Hematopoietic multipotent progenitor cell treated with erythropoietin and hydrocortisone succinate and interleukin-3 and kit ligand, for 6 days (in vitro differentiated cells): ENCODE measurements around the gene RCAN3.
"Not testable (repeated sequence)": the region's sequence is repeated elsewhere in the genome, so short reads cannot be mapped to it uniquely, and the experiment has no call there.

ENCODE experiments used
- DNase-seq: peaks from one replicate; pipeline ENCODE4 v3.0.0-alpha.2; 2015

RCAN3 gene

DNA sequence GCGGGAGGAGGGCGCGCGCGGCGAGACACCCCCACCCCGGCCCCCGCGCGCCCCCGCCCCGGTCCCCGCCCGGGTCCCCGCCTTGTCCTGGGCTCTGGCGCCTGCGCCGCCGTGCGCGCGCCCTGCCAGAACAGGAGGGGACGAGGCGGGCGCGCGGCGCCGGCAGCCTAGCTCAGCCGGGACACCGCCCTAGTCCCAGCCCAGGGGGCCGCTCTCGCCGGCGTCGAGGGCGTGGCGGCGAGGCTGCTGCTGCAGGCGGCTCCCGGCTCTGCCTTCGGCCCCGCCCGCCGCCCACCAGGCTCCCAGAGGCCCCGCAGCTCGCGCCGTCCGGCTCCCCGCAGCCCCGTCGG, at the start of gene RCAN3:
TSS of gene RCAN3 (plus strand) at position 128 of the 350 bp plus-strand sequence. CDS start 11,537 bp downstream, outside the sequence.
- DNase-seq: peak; percentile 93

DNA sequence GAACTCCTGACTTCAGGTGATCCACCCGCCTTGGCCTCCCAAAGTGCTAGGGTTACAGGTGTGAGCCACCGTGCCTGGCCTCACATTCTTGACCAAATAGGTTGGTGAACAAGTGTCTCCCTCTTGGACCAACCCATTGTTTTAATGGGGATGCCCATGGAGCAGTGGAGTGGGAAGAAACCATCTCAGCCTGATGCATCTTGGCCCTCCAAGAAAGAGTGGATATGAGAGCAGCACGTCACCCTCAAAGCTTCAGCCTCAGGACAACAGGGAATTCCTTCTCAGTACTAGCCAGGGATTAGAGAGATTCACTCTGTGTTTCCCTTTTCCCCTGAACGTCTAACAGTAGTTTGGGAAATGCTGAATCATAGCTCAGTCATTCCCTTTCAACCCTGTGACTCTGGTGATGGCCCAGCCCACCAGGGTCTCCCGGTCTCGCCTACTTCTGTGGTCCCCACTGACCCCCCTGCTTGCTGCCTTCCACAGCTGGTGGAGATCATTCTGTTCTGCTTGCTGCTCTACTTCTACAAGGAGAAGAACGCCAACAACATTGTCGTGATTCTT, 49.6 kb upstream of the RCAN3 start:
- DNase-seq: no peak

DNA sequence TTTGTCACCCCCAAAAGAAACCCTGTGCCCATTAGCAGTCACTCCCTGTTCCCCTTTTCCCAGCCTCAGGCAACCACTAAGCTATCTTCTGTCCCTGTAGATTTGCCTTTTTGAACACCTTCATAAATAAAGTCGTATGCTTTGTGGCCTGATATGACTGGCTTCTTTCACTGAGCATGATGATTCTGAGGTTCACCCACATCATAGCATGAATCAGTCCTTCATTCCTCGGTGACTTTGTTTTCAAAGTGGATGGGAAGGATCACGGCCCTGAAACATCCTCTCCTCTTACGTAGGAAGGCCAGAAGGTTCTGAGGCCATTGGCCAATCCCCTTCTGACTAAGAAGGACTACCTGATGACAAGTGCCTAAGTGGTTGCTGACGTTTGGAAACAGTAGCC, 48.0 kb upstream of the RCAN3 start:
- no peak for DNase-seq

DNA sequence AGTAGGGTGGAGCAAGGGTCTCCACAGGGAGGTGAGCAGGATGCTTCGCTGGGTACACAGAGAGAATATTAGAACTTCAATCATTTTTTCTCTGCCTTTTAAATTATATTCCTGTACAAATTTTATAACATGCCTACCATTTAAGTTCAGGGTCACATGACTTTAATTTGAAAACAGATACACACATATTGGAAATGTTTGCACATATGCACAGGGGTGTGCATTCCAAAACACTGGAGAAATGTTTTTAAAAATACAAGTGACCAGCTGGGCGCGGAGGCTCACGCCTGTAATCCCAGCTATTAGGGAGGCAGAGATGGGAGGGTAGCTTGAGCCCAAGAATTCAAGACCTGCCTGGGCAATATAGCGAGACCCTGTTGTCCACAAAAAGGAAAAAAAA, 47.4 kb upstream of the RCAN3 start:
- DNase-seq: no peak

DNA sequence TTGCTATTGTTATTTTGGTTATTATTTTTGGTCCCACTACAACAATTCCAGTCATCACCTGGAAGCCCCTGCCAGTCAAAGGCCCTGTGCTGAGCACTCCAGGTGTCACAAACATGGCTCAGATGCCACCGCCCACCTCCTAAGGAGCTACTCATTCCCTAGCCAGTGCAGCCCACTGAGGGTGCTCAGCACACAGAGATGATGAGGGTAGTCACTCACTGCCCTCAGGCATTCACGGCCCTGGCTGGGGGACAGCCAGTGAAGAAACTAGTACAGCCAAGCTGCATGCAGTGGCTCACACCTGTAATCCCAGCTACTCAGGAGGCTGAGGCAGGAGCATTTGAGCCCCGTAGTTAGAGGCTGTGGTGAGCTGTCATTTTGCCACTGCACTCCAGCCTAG, 44.8 kb upstream of the RCAN3 start:
- no peak for DNase-seq

DNA sequence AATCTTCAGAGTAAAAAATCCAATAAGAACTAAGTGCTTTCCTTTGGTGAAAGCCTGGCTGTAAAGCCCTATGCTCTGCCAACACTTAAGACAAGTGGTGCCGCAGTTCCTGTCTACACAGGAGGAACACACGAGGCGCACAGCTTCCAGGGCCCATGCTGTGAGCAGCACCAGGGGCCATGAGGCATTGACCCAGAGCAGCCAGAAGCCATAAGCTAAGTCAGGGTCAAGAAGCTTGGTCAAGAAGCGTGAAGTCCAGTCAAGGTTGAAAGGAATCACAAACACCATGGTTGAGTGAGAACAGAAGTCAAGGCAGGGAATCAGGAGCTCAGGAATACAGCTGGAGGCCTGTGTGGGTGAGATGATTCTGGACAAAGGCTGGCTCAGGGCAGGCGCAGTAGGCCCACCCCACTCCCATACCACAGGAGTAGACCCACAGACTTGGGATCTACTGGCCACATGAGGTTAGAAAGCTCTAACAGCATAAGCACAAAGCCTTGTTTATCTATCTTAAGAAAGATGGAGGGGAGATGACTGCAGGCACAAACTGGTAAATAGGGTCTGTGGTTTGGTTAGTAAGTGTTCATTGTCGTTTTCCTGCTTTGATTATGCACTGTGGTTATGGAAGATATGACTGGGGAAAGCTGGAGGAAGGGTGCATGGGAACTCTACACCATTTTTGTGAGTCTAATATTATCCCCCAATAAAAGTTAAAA, 42.9 kb upstream of the RCAN3 start:
- no peak for DNase-seq

DNA sequence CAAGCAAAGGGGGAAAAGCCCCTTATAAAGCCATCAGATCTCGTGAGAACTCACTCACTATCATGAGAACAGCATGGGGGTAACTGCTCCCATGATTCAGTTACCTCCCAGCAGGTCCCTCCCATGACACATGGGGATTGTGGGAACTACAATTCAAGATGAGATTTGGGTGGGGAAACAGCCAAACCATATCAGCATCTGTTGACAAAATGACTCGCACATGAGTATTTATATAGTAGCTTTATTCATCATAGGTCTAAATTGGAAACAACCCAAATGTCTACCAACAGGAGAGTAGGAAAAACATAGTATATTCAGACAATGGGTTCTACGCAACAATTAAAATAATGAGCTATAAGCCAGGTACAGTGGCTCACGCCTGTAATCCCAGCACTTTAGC, 40.5 kb upstream of the RCAN3 start:
- DNase-seq: not testable (repeated sequence)

DNA sequence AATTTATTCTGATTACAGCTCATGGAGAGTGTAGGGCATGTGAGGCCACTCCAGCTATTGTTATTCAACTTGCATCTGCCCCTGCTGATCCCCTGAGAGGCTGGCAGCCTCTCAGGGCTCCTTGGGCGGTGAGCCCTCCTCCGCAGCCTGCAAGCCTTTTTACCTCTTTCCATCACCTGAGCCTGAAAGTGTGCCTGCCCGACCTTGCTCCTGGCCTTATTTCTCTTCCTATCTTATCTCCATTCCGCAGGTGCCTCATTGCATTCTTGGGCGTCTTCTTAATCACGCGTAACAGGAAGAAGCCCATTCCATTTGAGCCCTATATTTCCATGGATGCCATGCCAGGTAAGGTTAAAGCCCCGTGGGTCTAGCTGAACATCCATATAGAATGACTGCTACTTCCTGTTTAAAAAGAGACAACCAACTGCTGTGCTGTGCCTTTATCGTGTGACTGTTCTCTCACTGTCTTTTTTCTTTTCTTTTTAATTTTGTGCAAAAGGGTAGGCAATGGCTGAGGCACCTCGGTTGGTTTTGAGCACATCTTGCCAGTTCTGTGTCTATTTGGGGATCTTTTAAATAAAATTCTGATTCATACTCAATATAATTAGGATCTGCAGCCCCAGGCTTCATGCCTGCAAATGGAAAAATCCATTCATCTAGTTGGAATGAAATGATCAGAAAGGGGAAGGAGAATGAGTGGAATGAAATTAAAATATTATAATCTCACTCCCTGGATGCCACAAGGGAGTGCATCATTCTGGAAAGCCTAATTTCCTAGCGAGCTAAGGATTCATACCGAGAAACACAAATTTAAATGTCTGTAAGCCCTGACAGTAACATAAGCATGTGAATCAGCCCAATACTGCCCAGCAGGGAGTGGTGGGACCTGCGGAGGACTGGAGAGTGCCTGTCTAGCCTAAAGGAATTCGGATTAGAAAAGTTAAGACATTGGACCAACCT, 38.6 kb upstream of the RCAN3 start:
- DNase-seq: no peak

DNA sequence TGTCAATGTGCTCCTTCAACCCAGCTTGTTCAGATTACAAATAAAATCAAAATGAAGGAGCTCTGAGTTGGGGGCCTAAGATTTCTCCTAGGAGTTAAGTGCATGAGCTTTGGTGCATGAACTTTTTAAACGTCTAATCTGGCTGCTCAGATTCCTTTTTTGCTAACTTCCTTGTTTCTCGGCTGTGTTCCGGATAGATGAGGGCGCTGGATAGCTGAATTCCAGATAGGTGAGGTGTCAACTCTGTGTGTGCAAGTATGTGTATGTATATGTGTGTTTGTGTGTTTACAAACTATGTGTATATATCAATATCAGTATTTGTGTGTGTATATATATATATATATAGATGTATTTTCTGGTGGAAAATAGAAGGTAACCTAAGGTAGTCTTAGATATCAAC, 37.5 kb upstream of the RCAN3 start:
- DNase-seq: no peak

DNA sequence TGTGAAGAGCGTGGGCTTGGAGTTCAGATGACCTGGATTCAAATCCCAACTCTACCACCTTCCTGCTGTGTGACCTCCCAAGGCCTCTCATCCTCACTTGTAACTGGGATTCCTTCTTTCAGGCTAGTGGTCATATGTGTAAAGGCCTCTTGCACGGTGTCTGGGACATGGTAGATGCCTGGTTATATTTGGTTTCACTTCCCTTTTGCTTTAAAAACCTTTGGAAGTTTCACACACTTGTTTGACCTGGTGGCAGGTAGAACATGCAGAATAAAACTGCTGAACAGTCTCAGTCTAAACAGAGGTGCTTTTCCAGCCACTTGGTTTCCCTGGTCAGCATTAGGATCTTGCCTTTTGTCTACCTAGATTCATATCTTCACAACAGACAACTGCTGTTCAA, 37.0 kb upstream of the RCAN3 start:
- no peak for DNase-seq

DNA sequence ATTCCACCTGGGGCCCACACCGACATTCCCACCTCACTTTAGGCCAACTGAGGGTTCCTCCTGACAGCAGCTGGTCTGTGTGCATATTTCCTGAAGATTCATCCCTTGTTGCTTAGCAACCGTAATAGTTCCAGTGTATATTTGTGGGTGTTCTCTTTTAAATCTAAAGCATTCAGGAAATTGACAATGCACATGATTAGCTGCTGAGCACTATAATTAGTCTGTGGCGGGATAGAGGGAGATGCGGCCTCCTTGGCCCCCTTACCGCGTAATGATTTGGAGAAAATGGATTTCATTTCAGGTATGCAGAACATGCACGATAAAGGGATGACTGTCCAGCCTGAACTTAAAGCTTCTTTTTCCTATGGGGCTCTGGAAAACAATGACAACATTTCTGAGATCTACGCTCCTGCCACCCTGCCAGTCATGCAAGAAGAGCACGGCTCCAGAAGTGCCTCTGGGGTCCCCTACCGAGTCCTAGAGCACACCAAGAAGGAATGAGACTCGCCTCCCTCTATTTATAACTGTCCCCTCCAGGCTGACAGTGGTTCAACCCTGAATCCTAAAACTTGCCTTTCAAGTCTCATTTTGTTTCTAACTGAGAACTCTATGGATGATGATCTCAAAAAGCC, 33.8 kb upstream of the RCAN3 start:
- no peak for DNase-seq

DNA sequence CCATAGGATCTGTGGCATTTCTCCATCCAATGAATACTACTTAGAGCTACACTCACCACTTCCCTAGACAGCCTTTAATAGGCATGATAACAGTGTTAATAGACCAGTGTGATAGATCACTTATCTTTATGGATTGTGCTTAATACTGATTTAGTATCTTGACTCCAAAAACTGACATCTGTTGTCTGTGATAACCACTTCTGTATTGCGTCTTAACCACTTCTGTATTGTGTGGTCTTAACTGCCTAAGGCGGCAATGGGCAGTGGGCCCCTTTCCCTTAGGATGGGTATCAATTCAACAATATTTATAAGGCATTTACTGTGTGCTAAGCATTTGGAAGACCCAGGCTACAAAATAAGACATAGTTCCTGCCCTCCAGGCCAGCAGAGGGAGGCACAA, 32.0 kb upstream of the RCAN3 start:
- DNase-seq: peak; percentile 22

DNA sequence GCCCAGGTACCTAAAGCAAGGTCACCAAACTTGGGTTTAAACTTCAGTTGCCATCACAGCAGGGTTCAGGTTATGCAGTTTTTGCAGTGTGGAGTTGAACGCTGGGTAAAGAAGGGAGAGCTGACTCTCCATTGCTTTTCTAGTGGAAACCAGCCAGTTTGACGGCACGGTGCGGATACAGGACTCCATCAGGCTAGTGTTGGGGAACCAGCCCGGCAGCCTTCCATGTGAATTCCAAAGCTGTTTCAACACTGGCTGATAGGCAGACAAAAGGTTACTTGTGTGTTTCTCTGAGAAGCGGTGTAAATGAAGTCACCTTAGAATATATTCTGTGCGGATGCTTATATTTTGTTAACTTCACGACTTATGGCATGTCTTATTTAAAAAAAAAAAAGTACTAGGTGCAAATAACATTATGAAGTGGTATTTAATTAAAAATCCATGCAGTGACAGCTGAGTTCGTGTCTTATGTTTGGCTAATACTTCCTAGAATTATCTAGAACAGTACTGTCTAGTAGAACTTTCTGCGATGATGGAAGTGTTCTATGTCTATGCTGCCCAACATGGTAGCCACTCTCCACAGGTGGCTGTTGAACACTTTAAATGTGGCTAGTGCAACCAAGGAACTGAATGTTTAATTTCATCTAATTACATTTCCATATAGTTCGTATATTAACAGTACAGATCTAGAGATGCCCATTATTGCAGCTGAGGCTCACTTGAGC, 29.9 kb upstream of the RCAN3 start:
- DNase-seq: no peak

DNA sequence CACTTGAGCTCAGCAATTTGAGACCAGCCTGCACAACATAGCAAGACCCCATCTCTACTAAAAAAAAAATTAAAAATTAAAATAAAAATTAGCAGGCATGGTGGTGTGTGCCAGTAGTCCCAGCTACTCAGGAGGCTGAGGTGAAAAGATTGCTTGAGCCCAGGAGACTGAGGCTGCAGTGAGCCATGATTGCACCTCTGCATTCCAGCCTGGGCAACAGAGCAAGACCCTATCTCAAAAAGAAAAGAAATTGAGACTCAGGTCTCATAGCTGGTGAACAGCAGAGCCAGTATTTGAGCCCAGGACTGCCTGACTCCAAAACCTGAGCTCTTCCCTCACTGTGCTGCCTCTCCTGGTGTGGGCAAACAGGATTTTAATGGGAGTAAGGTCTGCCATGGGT, 28.4 kb upstream of the RCAN3 start:
- DNase-seq: no peak

DNA sequence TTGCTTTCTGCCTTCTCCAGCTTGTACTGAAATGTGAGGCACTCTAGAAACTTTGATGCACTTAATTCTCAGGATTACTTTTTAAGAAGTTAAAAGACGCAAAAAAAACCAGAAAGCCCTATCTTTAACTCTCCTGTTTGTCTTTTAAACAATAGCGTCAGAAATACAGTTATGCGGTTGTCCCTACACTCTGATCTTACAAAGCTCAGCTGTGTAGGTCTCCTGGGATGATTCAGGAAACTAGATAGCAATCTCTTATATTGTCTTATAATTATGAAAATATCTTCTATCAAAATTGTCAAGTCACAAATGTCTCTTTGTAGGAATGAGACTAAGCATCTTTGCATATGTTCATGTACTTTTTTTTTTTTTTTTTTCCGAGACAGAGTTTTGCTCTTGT, 26.9 kb upstream of the RCAN3 start:
- no peak for DNase-seq

DNA sequence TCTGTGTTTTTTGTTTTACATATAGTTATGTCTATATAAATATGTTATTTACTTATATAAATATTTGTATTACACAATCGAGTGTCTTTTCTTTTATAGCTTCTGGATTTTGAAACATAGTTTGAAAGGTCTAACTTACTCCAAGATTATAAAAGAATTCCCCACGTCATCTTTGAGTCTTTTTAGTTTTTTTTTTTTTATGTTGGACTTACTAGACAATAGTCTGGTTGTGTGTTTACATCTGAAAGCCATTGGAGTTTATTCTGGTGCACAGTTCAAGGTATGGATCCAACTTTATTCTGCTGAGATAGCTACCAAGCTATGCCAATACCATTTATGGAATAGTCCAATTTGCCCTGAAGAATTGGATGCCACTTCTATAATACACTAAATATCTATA, 26.1 kb upstream of the RCAN3 start:
- no peak for DNase-seq

DNA sequence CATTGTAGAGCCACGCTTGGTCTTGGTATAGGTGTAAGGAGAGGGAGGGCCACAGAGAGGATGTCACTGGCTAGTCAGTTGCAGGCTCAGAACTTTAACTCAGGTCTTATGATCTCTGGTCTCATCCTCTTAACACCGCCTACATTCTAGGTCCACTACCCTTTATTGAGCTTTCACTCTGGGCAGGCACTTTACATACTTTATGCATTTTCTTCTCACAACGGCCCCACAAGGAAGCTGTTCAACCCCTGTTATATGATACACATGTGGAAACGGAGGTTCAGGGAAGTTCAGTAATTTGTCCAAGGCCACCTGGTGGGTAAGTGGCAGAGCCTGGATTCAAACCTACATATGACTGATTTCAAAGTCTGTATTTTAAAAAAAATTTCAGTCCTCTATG, 25.3 kb upstream of the RCAN3 start:
- DNase-seq: no peak

DNA sequence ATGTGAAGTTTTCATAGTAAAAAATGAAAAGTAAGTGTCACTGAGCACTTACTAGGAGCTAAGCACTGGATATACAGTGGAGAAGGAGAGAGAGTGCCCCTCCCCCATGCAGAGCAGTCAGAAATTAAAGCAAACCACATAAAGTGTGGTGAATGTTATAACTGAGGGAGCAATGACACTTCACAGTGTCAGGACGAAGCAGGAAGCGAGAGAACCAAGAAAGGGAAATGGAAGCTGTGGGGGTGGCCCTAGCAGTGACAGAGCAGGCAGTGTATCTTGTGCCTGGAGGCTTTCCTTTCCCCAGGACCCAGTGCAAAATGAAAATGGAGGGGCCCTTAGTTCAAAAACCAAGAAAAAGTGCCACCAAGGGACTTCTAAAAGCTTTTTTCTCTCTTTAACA, 21.5 kb upstream of the RCAN3 start:
- peak; percentile 52 for DNase-seq

DNA sequence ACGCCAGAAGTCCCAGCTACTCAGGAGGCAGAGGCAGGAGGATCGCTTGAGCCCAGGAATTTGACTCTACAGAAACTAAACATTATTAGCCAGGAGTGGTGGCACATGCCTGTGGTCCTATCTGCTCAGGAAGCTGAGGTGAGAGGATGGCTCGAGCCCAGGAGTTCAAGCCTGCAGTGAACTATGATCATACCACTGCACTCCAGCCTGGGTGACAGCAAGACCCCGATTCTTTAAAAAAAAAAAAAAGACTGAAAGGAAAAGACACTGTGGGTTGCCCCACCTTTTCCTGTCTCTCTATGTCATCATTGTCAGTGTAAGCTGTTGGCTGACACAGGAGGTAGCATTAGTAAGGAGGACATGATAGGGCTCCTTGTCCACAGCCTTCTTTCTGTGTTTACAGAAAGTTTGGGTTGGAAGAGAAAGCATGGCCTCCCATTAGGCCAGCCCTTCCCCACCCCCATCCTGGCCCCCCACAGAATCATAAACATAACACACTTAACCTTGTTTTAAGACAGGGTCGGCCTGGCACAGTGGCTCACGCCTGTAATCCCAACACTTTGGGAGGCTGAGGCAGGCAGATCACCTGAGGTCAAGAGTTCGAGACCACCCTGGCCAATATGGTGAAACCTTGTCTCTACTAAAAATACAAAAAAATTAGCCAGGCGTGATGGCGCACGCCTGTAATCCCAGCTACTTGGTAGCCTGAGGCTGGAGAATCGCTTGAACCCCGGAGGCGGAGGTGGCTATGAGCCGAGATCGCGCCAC, 20.6 kb upstream of the RCAN3 start:
- peak; percentile 24 for DNase-seq

DNA sequence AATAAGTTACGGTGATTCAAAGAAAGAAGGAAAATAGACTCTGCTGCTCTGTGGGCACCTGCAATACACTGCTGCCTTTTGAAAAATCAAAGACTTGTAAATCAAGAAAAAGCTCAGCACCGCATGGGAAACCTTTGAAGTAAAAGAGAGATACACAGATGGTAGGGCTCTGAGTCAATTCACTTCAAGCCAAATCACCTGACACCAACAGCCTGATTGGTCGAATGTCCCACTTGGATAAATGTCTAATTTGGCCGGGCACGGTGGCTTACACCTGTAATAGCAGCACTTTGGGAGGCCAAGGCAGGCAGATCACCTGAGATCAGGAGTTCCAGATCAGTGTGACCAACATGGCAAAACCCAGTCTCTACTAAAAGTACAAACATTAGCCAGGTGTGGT, 19.2 kb upstream of the RCAN3 start:
- DNase-seq: no peak

DNA sequence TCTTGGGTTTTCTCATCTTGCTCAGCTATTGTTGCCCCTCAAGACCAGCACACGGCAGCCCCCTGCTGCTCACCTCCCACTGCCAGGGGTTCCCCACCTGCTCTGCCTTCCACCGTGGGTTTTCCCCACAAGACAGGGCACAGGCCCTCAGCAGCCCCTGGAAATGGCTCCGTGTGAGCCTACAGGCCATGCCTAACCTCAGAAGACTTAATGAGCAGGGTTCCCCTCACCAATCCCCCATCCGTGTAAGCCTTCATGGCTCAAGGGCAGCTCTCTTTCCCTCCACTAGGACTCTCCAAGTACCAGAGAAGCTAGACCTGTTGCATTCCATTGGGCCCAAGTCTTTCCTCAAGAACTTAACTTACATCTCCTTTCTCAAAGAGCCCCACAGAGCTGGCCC, 18.4 kb upstream of the RCAN3 start:
- DNase-seq: no peak
